Endodermal cell (in vitro differentiated cells): ENCODE data around the gene ATP2B2. TPM values are rescaled to one million over a fixed set of nuclear protein-coding genes. Genes with fewer than 3 reads are reported as not detected.

Source experiments
- DNase-seq: peaks from one replicate; pipeline ENCODE4 v3.0.0-alpha.2; 2017
- H3K27ac ChIP-seq: 2 replicates; pipeline ENCODE4 v1.5.1; 2013; ENCODE audit warnings: mild to moderate bottlenecking, low read depth, low read length, moderate library complexity
- H3K27me3 ChIP-seq: 2 replicates; pipeline ENCODE4 v1.6.1; 2013; ENCODE audit warnings: mild to moderate bottlenecking, low read length, moderate library complexity; ENCODE audit not compliant: insufficient read depth, control insufficient read depth, poor library complexity, severe bottlenecking
- H3K36me3 ChIP-seq: 2 replicates; pipeline ENCODE4 v1.7.0; 2013; ENCODE audit warnings: mild to moderate bottlenecking, low read length, moderate library complexity; ENCODE audit not compliant: control insufficient read depth, insufficient read depth
- H3K4me1 ChIP-seq: one replicate; pipeline ENCODE4 v1.7.0; 2013; ENCODE audit warnings: low read length; ENCODE audit not compliant: control insufficient read depth, insufficient read depth
- H3K4me3 ChIP-seq: 2 replicates; pipeline ENCODE4 v1.5.1; 2013; ENCODE audit warnings: mild to moderate bottlenecking, low read length, moderate library complexity
- H3K9ac ChIP-seq: 2 replicates; pipeline ENCODE4 v1.6.1; 2013; ENCODE audit warnings: mild to moderate bottlenecking, low read length, moderate library complexity; ENCODE audit not compliant: poor library complexity, severe bottlenecking; ENCODE audit errors: extremely low read depth
- H3K9me3 ChIP-seq: 2 replicates; pipeline ENCODE4 v1.6.1; 2013; ENCODE audit warnings: mild to moderate bottlenecking, low read length, moderate library complexity; ENCODE audit not compliant: control insufficient read depth
- H3K27ac Mint-ChIP-seq: 2 replicates; pipeline ENCODE4 v1.8.0; 2020; ENCODE audit warnings: mixed read lengths
- H3K27me3 Mint-ChIP-seq: 2 replicates; pipeline ENCODE4 v1.8.0; 2021; ENCODE audit warnings: mild to moderate bottlenecking, mixed read lengths; ENCODE audit not compliant: insufficient read depth
- H3K36me3 Mint-ChIP-seq: 2 replicates; pipeline ENCODE4 v1.8.0; 2020; ENCODE audit warnings: low read depth, mixed read lengths
- H3K4me1 Mint-ChIP-seq: 2 replicates; pipeline ENCODE4 v1.8.0; 2020; ENCODE audit warnings: mixed read lengths
- H3K4me3 Mint-ChIP-seq: 2 replicates; pipeline ENCODE4 v1.8.0; 2020; ENCODE audit warnings: mild to moderate bottlenecking, moderate library complexity, mixed read lengths
- H3K9me3 Mint-ChIP-seq: 2 replicates; pipeline ENCODE4 v1.8.0; 2020; ENCODE audit warnings: mild to moderate bottlenecking, mixed read lengths
- CTCF ChIP-seq: fragments of 200-600 bp; sonication (generic); conservative IDR thresholded peaks from 2 replicates; pipeline ENCODE4 v1.5.0; 2021; ENCODE audit warnings: antibody characterized with exemption, mild to moderate bottlenecking
- WGBS, 2 experiments: methylation state at CpG; one replicate each; pipeline versions ENCODE4 v1.1.5 to v1.1.7; 2013; ENCODE audit warnings: missing lambda C conversion rate in 2 of 2, mixed read lengths in 1 of 2; ENCODE audit not compliant: insufficient coverage in 1 of 2, insufficient read length in 1 of 2; 5-methylcytosine and 5-hydroxymethylcytosine counted together
- total RNA-seq, 2 donors: library from RNA; stranded (reverse); fragmentation: NEBNext Ultra II Directional in 1 of 2; extraction: Animal tissue kit (Norgen Biotek cat#: 25700) in 1 of 2; gene quantifications; 2 replicates in 1 of 2; 3 replicates in 1 of 2; pipeline ENCODE4 v1.2.1, GENCODE V29; 2021

ATP2B2 gene
- total RNA-seq, 2 donors from 2014 or later = 0.09 TPM; not detected in 1

GRCh38 chr3:10447527-10448260, 57.7 kb downstream of the ATP2B2 start:
- no peak for DNase-seq
- peaks cover 6% of the 10 kb centered on the region for H3K4me1 Mint-ChIP-seq
- H3K4me3 Mint-ChIP-seq = no peak overlapping the region
- TF ChIP-seq CTCF = no peak
- H3K9me3 ChIP-seq = no peaks in the 10 kb centered on the region
- H3K9ac ChIP-seq = no peak overlapping the region
- H3K4me1 ChIP-seq = no peaks in the 10 kb centered on the region
- H3K36me3 Mint-ChIP-seq = no peaks in the 10 kb centered on the region
- no peaks in the 10 kb centered on the region for H3K36me3 ChIP-seq
- no peak overlapping the region for H3K4me3 ChIP-seq
- H3K27me3 Mint-ChIP-seq = peaks cover 6% of the 10 kb centered on the region
- H3K27ac Mint-ChIP-seq = no peak overlapping the region
- H3K27me3 ChIP-seq = peaks cover 10% of the 10 kb centered on the region
- no peaks in the 10 kb centered on the region for H3K9me3 Mint-ChIP-seq
- WGBS, 2 experiments = 83 to 85% methylated on average over 2 to 6 of the region's 6 CpGs
- H3K27ac ChIP-seq = no peak overlapping the region

GRCh38 chr3:10447110-10447509, 58.3 kb downstream of the ATP2B2 start:
- H3K4me3 Mint-ChIP-seq = no peak overlapping the region
- H3K27ac Mint-ChIP-seq = no peak overlapping the region
- H3K27me3 Mint-ChIP-seq = peaks cover 4% of the 10 kb centered on the region
- Histone ChIP-seq H3K9me3 (no peaks in the 10 kb centered on the region), H3K4me1 (no peaks in the 10 kb centered on the region), H3K36me3 (no peaks in the 10 kb centered on the region), H3K27ac (no peak overlapping the region), H3K27me3 (peaks cover 4% of the 10 kb centered on the region), H3K9ac (no peak overlapping the region), H3K4me3 (no peak overlapping the region)
- 80 to 87% methylated on average over 1 to 5 of the region's 5 CpGs for WGBS, 2 experiments
- TF ChIP-seq CTCF = no peak
- no peaks in the 10 kb centered on the region for H3K9me3 Mint-ChIP-seq
- no peaks in the 10 kb centered on the region for H3K36me3 Mint-ChIP-seq
- peaks cover 6% of the 10 kb centered on the region for H3K4me1 Mint-ChIP-seq
- DNase-seq = no peak

- H3K9me3 Mint-ChIP-seq = no peaks in the 10 kb centered on the region
- Histone ChIP-seq H3K27ac (no peak overlapping the region), H3K9me3 (no peaks in the 10 kb centered on the region), H3K27me3 (no peaks in the 10 kb centered on the region), H3K36me3 (no peaks in the 10 kb centered on the region), H3K4me3 (no peak overlapping the region), H3K4me1 (no peaks in the 10 kb centered on the region), H3K9ac (no peak overlapping the region)
- peaks cover 6% of the 10 kb centered on the region for H3K4me1 Mint-ChIP-seq
- peaks cover 2% of the 10 kb centered on the region for H3K27me3 Mint-ChIP-seq
- no peaks in the 10 kb centered on the region for H3K36me3 Mint-ChIP-seq
- no peak for TF ChIP-seq CTCF
- H3K27ac Mint-ChIP-seq = no peak overlapping the region
- no peak for DNase-seq
- WGBS, 2 experiments = 73 to 75% methylated on average over 7 to 9 of the region's 9 CpGs
- no peak overlapping the region for H3K4me3 Mint-ChIP-seq
Measured at GRCh38 chr3:10445561-10446175, 59.7 kb downstream of the ATP2B2 start.
